Cardiac muscle cell (in vitro differentiated cells and primary cell): ENCODE measurements around the gene SEMA5B. TPM values are rescaled to one million over a fixed set of nuclear protein-coding genes. Genes with fewer than 3 reads are reported as not detected.

Experiments used
- DNase-seq, 2 donors: peaks; one replicate each; pipeline versions ENCODE4 v3.0.0 to v3.0.0-alpha.2; 2010 to 2017; ENCODE audit warnings: low read depth in 1 of 2, low spot score in 1 of 2
- H3K27ac ChIP-seq: fragments of 200-600 bp; sonication (generic); 2 replicates; pipeline ENCODE4 v1.5.1; 2016
- H3K27me3 ChIP-seq: fragments of 200-600 bp; sonication (generic); 2 replicates; pipeline ENCODE4 v1.6.0; 2016; ENCODE audit warnings: control low read depth
- H3K36me3 ChIP-seq: fragments of 200-600 bp; sonication (generic); 2 replicates; pipeline ENCODE4 v1.5.1; 2016; ENCODE audit warnings: control low read depth
- H3K4me1 ChIP-seq: fragments of 200-600 bp; sonication (generic); 2 replicates; pipeline ENCODE4 v1.8.1; 2017; ENCODE audit warnings: low read depth, mild to moderate bottlenecking, mixed run types
- H3K4me3 ChIP-seq: fragments of 200-600 bp; sonication (generic); 2 replicates; pipeline ENCODE4 v1.5.1; 2016; ENCODE audit warnings: mild to moderate bottlenecking
- H3K9me3 ChIP-seq: fragments of 200-600 bp; sonication (generic); 2 replicates; pipeline ENCODE4 v1.5.1; 2017; ENCODE audit warnings: low read depth, mild to moderate bottlenecking, control low read depth
- CTCF ChIP-seq: IDR thresholded peaks from 2 replicates; pipeline ENCODE4 v1.5.1; 2012; ENCODE audit warnings: low read depth, mild to moderate bottlenecking, low read length
- polyA plus RNA-seq: library from polyadenylated mRNA; unstranded; fragments of >200 nt; fragmentation: Nextera tagmentation; extraction: Ambion mirVana; gene quantifications from 2 replicates; pipeline ENCODE4 v1.2.1, GENCODE V29; 2016
- total RNA-seq: library from RNA; depleted of rRNA; stranded (reverse); fragments of >200 nt; gene quantifications from 2 replicates; pipeline ENCODE4 v1.2.3, GENCODE V29; 2016

Gene SEMA5B
- total and polyA plus RNA-seq, 2 experiments from 2014 or later, result 2.3 to 4.4 TPM

- TF ChIP-seq CTCF, result no peak
- no peaks in the 10 kb centered on the region for H3K27me3 ChIP-seq
- DNase-seq, result no peak
- H3K9me3 ChIP-seq, result no peaks in the 10 kb centered on the region
- no peak overlapping the region for H3K27ac ChIP-seq
- H3K36me3 ChIP-seq, result no peaks in the 10 kb centered on the region
- no peak overlapping the region for H3K4me3 ChIP-seq
- no peaks in the 10 kb centered on the region for H3K4me1 ChIP-seq
These were observed 159.2 kb downstream of the SEMA5B start for GRCh38 chr3:122868322-122868721.

GRCh38 chr3:122864498-122864897 lies 163.1 kb downstream of the SEMA5B start:
- Histone ChIP-seq H3K9me3 (no peaks in the 10 kb centered on the region), H3K4me1 (no peaks in the 10 kb centered on the region), H3K27me3 (no peaks in the 10 kb centered on the region), H3K36me3 (no peaks in the 10 kb centered on the region), H3K4me3 (no peak overlapping the region), H3K27ac (no peak overlapping the region)
- no peak for TF ChIP-seq CTCF
- DNase-seq, result no peak

GRCh38 chr3:122862381-122862780 lies 165.2 kb downstream of the SEMA5B start:
- no peaks in the 10 kb centered on the region for H3K27me3 ChIP-seq
- H3K4me1 ChIP-seq, result no peaks in the 10 kb centered on the region
- DNase-seq, result no peak
- H3K36me3 ChIP-seq, result no peaks in the 10 kb centered on the region
- H3K27ac ChIP-seq, result no peak overlapping the region
- H3K9me3 ChIP-seq, result no peaks in the 10 kb centered on the region
- H3K4me3 ChIP-seq, result no peak overlapping the region
- TF ChIP-seq CTCF, result no peak

Other genes with a start within 250 kb of the SEMA5B start
- gene HSPBAP1, start 233.9 kb downstream of the SEMA5B start, total RNA-seq, result 2.9 and 3.1 TPM in 2 replicates
- gene HSPBAP1, start 233.9 kb downstream of the SEMA5B start, polyA plus RNA-seq, result 2.5 and 7.2 TPM in 2 replicates
- gene SLC49A4, start 232.7 kb downstream of the SEMA5B start, total RNA-seq, result 15.9 and 20.8 TPM in 2 replicates
- 10.1 and 16.4 TPM in 2 replicates for gene SLC49A4, start 232.7 kb downstream of the SEMA5B start, polyA plus RNA-seq
- gene PDIA5, start 39.3 kb upstream of the SEMA5B start, total RNA-seq, result 11.7 and 14.5 TPM in 2 replicates
- 19.5 and 19.9 TPM in 2 replicates for gene PDIA5, start 39.3 kb upstream of the SEMA5B start, polyA plus RNA-seq
- 8.8 and 13.6 TPM in 2 replicates for gene SEC22A, start 174.2 kb upstream of the SEMA5B start, total RNA-seq
- 12.3 and 19.6 TPM in 2 replicates for gene SEC22A, start 174.2 kb upstream of the SEMA5B start, polyA plus RNA-seq